ENCODE data around the gene B9D1. TPM values are rescaled to one million over a fixed set of nuclear protein-coding genes. Genes with fewer than 3 reads are reported as not detected.

Gene B9D1
- total RNA-seq, 1 experiment from 2014 or later, result 31.9 TPM

DNA sequence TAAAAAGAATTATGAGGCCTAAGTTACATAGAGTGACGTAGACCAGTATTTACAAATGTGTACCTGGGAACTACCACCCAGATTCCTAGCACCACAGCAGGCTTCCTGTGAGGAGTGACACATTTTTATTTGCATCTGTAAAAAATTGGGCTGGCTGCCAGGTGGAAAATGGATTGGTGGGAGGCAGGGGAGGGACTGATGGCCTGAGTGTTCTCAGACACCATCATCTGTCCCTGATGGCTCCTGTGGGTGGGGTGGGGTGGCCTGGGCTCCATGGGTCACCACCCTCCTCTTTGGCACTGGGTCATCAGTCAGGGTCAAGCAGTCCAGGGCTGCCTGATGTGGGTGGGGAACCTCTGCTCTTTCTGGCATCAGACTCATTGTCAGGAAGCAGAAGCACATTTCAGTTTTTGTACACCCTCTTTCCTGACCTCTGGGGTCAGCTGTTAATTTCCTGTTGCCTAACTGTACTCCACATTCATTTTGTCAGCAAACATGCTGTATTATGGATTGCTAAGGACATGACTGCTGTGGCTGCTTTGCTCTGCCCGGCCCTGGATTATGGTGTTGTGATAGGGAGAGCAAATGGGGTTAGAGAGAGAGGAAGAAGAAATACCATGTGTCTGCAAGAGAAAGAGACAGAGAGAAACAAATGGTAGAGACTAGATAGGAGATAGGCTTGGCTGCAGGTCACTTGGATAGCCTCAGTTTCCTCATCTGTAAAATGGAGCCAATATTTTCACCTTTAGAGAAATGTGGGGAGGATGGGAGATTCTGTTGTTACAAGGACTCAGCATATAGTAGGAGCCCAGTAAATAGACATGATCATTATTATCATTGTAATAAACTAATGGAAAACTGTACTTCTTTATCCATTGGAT, 36.0 kb upstream of the B9D1 start:
- no peak for DNase-seq (ENCODE audit: low spot score)
- TF ChIP-seq SP1 (CRISPR knock-in tag; conservative IDR thresholded peaks at IDR 0.05), result no peak
- TF ChIP-seq NR2C2 (CRISPR knock-in tag; IDR thresholded peaks at IDR 0.05), result no peak
- no peak for TF ChIP-seq ETV6 (CRISPR knock-in tag; IDR thresholded peaks at IDR 0.05)
- TF ChIP-seq IRF2 (CRISPR knock-in tag; IDR thresholded peaks at IDR 0.05; ENCODE audit: borderline replicate concordance, low read depth), result no peak
- TF ChIP-seq, protein P1, sequence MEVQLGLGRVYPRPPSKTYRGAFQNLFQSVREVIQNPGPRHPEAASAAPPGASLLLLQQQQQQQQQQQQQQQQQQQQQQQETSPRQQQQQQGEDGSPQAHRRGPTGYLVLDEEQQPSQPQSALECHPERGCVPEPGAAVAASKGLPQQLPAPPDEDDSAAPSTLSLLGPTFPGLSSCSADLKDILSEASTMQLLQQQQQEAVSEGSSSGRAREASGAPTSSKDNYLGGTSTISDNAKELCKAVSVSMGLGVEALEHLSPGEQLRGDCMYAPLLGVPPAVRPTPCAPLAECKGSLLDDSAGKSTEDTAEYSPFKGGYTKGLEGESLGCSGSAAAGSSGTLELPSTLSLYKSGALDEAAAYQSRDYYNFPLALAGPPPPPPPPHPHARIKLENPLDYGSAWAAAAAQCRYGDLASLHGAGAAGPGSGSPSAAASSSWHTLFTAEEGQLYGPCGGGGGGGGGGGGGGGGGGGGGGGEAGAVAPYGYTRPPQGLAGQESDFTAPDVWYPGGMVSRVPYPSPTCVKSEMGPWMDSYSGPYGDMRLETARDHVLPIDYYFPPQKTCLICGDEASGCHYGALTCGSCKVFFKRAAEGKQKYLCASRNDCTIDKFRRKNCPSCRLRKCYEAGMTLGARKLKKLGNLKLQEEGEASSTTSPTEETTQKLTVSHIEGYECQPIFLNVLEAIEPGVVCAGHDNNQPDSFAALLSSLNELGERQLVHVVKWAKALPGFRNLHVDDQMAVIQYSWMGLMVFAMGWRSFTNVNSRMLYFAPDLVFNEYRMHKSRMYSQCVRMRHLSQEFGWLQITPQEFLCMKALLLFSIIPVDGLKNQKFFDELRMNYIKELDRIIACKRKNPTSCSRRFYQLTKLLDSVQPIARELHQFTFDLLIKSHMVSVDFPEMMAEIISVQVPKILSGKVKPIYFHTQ (CRISPR knock-in tag; IDR thresholded peaks at IDR 0.05), result no peak
- TF ChIP-seq ESRRA (CRISPR knock-in tag; IDR thresholded peaks at IDR 0.05; ENCODE audit: borderline replicate concordance), result no peak
- no peak for TF ChIP-seq SMAD4 (CRISPR knock-in tag; IDR thresholded peaks at IDR 0.05)
- TF ChIP-seq NFYB (CRISPR knock-in tag; conservative IDR thresholded peaks at IDR 0.05; ENCODE audit: low read depth), result no peak
- TF ChIP-seq, protein P2, sequence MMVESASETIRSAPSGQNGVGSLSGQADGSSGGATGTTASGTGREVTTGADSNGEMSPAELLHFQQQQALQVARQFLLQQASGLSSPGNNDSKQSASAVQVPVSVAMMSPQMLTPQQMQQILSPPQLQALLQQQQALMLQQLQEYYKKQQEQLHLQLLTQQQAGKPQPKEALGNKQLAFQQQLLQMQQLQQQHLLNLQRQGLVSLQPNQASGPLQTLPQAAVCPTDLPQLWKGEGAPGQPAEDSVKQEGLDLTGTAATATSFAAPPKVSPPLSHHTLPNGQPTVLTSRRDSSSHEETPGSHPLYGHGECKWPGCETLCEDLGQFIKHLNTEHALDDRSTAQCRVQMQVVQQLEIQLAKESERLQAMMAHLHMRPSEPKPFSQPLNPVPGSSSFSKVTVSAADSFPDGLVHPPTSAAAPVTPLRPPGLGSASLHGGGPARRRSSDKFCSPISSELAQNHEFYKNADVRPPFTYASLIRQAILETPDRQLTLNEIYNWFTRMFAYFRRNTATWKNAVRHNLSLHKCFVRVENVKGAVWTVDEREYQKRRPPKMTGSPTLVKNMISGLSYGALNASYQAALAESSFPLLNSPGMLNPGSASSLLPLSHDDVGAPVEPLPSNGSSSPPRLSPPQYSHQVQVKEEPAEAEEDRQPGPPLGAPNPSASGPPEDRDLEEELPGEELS (CRISPR knock-in tag; IDR thresholded peaks at IDR 0.05), result no peak
- TF ChIP-seq, protein P3, sequence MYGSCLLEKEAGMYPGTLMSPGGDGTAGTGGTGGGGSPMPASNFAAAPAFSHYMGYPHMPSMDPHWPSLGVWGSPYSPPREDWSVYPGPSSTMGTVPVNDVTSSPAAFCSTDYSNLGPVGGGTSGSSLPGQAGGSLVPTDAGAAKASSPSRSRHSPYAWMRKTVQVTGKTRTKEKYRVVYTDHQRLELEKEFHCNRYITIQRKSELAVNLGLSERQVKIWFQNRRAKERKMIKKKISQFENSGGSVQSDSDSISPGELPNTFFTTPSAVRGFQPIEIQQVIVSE (CRISPR knock-in tag; IDR thresholded peaks at IDR 0.05; ENCODE audit: borderline replicate concordance), result no peak
- TF ChIP-seq FOXJ3 (CRISPR knock-in tag; IDR thresholded peaks at IDR 0.05; ENCODE audit: borderline replicate concordance), result no peak
- TF ChIP-seq NFATC4 (CRISPR knock-in tag; IDR thresholded peaks at IDR 0.05), result no peak
- TF ChIP-seq ZNF263 (CRISPR knock-in tag; IDR thresholded peaks at IDR 0.05; ENCODE audit: low read depth), result no peak

DNA sequence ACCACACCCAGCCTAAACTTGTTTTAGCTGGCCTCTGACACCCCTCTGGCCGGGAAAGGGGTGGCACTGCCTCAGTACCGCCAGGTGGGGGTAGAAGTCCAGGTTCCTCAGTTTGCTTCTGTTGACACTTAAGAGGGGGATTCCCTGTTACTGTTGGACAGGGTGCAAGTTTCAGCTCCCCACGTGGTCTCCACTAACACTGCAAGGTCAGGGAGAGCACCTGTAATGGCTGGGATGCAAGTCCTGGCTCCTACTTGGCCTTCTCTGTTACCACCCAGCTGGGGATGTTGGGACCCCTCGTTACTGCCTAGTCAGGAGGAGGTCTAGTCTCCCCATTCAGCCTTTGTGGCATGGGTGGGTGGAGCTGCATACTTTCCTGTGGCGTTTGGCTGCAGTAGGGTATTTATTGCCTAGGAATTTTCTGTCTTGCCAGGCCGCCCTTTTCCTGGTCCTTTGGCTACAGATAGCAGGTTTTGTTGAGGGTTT, 35.1 kb upstream of the B9D1 start:
- ATAC-seq (peak; percentile 95), DNase-seq (ENCODE audit: low spot score) (peak; percentile 71)
- peaks cover 11% of the 10 kb centered on the region for H3K4me1 Mint-ChIP-seq
- H3K27me3 Mint-ChIP-seq (ENCODE audit: low read depth), result no peaks in the 10 kb centered on the region
- POLR2A ChIA-PET, result no interaction called here
- H3K4me3 Mint-ChIP-seq, result no peak overlapping the region
- CTCF ChIA-PET, result interaction anchor here (0.5 to 3.1 kb wide), 43 partner anchors 9 to 516 kb away, joined by 3 to 63 read pairs (median 5); partner anchors contain the start of genes ALDH3A2, B9D1, MAPK7 and MFAP4
- no peaks in the 10 kb centered on the region for H3K36me3 Mint-ChIP-seq
- H3K9me3 Mint-ChIP-seq, result no peaks in the 10 kb centered on the region
- H3K27ac Mint-ChIP-seq, result no peak overlapping the region; the same call in 1 of the 2 replicates
- TF ChIP-seq, protein P4, sequence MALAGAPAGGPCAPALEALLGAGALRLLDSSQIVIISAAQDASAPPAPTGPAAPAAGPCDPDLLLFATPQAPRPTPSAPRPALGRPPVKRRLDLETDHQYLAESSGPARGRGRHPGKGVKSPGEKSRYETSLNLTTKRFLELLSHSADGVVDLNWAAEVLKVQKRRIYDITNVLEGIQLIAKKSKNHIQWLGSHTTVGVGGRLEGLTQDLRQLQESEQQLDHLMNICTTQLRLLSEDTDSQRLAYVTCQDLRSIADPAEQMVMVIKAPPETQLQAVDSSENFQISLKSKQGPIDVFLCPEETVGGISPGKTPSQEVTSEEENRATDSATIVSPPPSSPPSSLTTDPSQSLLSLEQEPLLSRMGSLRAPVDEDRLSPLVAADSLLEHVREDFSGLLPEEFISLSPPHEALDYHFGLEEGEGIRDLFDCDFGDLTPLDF (CRISPR knock-in tag; IDR thresholded peaks at IDR 0.05), result no peak
- TF ChIP-seq, protein P5, sequence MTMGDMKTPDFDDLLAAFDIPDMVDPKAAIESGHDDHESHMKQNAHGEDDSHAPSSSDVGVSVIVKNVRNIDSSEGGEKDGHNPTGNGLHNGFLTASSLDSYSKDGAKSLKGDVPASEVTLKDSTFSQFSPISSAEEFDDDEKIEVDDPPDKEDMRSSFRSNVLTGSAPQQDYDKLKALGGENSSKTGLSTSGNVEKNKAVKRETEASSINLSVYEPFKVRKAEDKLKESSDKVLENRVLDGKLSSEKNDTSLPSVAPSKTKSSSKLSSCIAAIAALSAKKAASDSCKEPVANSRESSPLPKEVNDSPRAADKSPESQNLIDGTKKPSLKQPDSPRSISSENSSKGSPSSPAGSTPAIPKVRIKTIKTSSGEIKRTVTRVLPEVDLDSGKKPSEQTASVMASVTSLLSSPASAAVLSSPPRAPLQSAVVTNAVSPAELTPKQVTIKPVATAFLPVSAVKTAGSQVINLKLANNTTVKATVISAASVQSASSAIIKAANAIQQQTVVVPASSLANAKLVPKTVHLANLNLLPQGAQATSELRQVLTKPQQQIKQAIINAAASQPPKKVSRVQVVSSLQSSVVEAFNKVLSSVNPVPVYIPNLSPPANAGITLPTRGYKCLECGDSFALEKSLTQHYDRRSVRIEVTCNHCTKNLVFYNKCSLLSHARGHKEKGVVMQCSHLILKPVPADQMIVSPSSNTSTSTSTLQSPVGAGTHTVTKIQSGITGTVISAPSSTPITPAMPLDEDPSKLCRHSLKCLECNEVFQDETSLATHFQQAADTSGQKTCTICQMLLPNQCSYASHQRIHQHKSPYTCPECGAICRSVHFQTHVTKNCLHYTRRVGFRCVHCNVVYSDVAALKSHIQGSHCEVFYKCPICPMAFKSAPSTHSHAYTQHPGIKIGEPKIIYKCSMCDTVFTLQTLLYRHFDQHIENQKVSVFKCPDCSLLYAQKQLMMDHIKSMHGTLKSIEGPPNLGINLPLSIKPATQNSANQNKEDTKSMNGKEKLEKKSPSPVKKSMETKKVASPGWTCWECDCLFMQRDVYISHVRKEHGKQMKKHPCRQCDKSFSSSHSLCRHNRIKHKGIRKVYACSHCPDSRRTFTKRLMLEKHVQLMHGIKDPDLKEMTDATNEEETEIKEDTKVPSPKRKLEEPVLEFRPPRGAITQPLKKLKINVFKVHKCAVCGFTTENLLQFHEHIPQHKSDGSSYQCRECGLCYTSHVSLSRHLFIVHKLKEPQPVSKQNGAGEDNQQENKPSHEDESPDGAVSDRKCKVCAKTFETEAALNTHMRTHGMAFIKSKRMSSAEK (CRISPR knock-in tag; IDR thresholded peaks at IDR 0.05; ENCODE audit: borderline replicate concordance), result no peak
- TF ChIP-seq, protein P6, sequence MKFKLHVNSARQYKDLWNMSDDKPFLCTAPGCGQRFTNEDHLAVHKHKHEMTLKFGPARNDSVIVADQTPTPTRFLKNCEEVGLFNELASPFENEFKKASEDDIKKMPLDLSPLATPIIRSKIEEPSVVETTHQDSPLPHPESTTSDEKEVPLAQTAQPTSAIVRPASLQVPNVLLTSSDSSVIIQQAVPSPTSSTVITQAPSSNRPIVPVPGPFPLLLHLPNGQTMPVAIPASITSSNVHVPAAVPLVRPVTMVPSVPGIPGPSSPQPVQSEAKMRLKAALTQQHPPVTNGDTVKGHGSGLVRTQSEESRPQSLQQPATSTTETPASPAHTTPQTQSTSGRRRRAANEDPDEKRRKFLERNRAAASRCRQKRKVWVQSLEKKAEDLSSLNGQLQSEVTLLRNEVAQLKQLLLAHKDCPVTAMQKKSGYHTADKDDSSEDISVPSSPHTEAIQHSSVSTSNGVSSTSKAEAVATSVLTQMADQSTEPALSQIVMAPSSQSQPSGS (CRISPR knock-in tag; IDR thresholded peaks at IDR 0.05; ENCODE audit: borderline replicate concordance, low read depth), result no peak
- TF ChIP-seq, protein P7, sequence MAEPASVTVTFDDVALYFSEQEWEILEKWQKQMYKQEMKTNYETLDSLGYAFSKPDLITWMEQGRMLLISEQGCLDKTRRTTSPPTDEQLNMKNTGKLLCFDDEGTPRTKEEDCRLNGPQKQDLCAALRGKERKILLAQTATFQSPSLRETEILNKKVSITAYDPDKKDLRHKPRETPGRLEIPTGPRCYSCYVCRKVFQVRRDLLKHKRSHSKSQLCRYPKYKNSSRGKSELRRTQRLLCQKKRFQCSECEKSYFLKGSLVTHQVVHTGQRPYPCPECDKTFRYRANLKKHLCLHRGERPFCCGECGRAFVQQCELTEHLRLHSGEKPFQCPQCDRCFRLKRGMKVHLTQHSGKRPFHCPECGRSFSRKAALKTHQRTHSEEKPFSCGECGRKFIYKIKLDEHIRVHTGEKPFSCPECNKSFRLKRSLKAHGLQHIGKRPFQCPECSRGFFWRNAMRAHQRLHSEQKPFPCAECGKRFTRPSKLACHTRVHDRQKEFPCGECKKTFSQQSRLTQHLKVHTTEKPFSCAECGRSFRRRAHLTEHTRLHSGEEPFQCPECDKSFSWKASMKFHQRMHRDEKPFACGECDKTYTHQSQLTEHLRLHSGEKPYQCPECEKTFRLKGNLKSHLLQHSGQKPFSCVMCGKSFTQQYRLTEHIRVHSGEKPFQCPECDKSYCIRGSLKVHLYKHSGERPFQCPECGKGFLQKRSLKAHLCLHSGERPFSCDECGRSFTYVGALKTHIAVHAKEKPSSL (CRISPR knock-in tag; conservative IDR thresholded peaks at IDR 0.05), result no peak
- no peak for TF ChIP-seq IRF2 (CRISPR knock-in tag; IDR thresholded peaks at IDR 0.05; ENCODE audit: borderline replicate concordance, low read depth)
- TF ChIP-seq ESRRA (CRISPR knock-in tag; IDR thresholded peaks at IDR 0.05; ENCODE audit: borderline replicate concordance), result no peak

More for the DNA sequence above, 36.0 kb upstream of the B9D1 start:
- H3K4me1 Mint-ChIP-seq, result peaks cover 11% of the 10 kb centered on the region
- no peak for ATAC-seq
- H3K9me3 Mint-ChIP-seq, result peaks cover 1% of the 10 kb centered on the region; the same call in 1 of the 2 replicates
- POLR2A ChIA-PET, result no interaction called here
- H3K27me3 Mint-ChIP-seq (ENCODE audit: low read depth), result no peaks in the 10 kb centered on the region; the same call in 1 of the 2 replicates
- H3K4me3 Mint-ChIP-seq, result no peak overlapping the region
- peak overlapping the region; percentile 51; the same call in 1 of the 2 replicates for H3K27ac Mint-ChIP-seq
- H3K36me3 Mint-ChIP-seq, result no peaks in the 10 kb centered on the region
- CTCF ChIA-PET, result interaction anchor here (0.7 to 3.1 kb wide), 25 partner anchors 8 to 368 kb away, joined by 3 to 63 read pairs (median 7); partner anchors contain the start of genes ALDH3A2, B9D1, MAPK7 and RNF112

All from WTC11 (cell line).